ENCODE measurements around the gene ARHGEF9.
"Not testable (repeated sequence)": the region's sequence is repeated elsewhere in the genome, so short reads cannot be mapped to it uniquely, and the experiment has no call there.

The ARHGEF9 gene

DNA sequence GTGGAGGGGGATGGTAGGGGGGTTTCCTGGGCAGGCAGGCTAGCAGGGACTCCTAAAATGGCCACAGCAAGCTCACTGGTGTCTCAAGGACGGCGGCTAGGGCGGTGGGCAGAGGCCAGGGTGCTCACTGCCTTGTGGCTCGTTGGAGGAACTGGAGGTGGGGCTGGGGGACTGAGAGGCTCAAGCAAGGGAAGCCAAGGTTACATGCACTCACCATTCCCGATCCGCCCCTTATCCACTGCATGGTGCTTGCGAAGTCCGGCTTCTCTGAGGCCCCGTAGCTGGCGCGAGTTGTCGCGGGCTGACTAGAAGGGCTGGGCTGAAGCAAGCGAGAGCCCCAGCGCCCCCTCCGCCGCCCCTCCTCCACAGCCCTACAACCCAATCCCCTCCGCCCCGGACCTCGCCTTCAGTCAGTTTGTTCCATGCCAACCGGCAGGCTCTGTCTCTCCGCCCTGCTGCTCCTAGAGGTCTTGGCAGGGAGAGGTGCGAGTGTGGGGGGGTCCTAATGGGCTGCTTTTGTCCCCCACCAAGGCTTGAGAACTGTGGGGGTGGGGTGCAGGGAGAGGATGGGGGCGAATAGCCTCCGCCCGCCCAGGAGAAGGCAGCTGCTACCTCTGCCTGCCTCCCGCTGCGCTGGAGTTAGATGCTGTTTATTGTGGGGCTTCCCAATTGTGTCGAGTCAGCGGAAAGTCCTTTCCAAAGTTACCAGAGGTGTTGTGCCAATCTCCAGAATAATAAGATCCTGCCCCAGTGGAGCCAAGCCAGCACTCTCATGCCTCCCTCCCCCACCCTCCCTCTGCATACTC, at the start of gene ARHGEF9:
ARHGEF9 (minus strand) TSS at position 313 of the 806 bp plus-strand sequence; CDS start at position 244, 69 bp downstream.
- no peak for FAIRE-seq

DNA sequence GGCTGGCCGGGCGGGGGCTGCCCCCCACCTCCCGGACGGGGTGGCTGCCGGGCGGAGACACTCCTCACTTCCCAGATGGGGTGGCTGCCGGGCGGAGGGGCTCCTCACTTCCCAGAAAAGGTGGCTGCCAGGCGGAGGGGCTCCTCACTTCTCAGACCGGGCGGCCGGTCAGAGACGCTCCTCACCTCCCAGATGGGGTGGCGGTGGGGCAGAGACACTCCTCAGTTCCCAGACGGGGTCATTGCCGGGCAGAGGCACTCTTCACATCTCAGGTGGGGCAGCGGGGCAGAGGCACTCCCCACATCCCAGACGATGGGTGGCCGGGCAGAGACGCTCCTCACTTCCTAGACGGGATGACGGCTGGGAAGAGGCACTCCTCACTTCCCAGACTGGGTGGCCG, 40.4 kb upstream of the ARHGEF9 start:
- not testable (repeated sequence) for FAIRE-seq

DNA sequence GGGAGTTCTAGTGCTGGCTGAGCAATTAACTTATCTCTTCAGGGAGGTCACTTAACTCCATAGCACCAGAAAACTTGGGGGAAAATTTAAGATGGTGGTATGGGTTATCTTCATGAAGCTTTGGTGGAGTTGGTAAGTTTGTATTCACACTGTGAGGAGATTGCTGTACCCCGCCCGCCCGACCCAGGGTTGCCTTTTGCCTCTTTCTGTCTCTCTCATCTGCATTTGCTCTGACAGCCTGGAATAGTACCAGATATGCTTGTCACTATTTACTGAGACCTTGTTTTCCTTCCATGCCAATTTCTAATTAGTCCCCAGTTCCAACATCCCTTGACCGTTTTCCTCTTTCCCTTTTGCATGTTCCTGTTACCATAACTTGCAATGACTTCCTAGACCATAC, 33.1 kb upstream of the ARHGEF9 start:
- no peak for FAIRE-seq

DNA sequence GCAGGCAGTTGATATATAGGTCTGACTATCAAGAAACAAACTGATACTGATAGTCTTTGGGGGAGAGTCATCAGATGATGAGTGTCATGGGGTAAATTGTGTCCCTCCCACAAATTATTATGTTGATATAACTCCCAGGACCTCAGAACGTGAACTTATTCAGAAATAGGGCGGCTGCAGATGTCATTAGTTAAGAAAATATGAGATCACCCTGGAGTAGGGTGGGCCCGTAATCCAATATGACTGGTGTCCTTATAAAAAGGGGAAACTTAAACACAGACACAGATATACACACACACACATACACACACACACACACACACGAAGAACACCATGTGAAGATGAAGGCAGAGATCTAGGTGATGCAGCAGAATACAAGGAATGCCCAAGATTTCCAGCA, 32.7 kb upstream of the ARHGEF9 start:
- FAIRE-seq: no peak

DNA sequence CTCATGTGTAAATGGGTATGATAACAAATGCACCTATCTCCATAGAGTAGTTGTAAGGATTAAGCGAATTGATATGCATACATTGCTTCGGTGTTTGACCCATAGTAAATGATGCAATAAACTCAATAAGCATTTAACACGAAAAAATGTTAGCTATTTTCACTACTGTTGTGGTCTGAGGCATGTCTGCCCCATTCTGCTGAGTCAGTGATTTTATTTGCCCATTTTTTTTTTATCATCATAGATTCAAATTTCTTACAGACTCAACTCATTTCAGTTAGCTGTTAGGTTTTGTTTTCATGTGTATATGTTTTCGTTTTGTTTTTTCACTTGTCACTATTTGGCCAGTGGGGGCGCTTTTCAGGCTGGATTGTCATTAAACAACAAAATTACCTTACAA, 27.8 kb upstream of the ARHGEF9 start:
- FAIRE-seq: no peak

DNA sequence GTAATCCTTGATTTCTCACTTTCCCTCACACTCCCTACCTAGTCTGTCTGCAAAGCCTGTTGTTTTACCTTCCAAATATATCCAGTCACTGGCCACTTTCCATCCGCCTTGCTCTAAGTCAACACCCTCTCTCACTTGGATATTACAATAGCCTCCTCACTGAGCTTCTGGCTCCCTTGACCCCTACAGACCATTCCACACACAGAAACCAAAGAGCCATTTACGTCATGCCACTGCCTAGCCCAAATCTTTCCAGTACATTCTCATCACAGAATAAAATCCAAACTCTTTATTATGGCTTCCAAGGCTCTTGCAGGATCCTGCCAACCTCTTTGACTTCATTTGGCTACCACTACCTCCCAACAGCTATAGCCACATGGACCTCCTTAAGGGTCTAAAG, 25.7 kb upstream of the ARHGEF9 start:
- no peak for FAIRE-seq

DNA sequence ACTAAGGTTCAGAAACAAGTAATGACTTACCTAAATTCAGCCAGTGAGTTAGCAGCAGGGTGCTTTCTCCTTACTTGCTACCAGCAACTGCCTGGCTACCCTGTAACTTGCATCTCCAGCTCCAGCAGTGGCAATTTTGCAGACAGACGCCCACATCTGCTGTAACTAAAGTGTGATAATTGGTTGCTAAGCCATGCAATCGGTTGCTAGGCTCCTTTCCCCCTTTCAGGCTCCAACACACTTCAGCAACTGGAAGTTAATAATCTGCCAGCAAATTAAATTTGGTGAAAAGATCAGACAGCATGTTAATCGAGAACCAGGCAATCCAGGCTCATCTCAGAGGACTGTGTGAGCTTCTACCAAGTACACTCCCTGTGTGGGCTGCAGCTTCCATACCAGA, 24.2 kb upstream of the ARHGEF9 start:
- FAIRE-seq: no peak

DNA sequence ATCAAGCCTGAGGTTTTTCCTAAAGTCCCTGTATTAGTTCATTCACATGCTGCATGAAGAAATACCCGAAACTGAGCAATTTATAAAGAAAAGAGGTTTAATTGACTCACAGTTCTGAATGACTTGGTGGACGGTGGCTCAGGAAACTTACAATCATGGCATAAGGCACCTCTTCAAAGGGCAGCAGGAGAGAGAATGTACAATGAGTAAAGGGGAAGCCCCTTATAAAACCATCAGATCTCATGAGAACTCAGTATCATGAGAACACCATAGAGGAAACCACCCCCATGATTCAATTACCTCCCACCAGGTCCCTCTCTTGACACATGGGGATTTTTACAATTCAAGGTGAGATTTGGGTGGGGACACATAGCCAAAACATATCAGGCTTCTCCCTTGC, 10.4 kb upstream of the ARHGEF9 start:
- not testable (repeated sequence) for FAIRE-seq

DNA sequence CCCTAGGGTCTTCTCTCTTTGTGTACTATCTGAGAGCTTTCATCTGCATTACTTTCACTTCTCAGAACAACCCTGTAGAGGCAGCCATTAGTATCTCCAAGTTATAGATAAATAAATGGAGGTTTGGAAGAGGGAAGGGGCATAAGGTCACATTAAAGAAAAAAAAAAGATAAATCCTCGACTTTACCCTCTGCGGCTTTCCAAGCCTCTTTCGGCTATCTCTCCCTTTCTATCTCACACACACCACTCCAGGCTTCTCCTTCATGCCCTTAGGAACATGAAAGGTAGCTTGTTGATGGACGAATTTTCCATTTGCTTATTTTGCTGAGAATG, 660 bp upstream of the ARHGEF9 start:
- FAIRE-seq: no peak

DNA sequence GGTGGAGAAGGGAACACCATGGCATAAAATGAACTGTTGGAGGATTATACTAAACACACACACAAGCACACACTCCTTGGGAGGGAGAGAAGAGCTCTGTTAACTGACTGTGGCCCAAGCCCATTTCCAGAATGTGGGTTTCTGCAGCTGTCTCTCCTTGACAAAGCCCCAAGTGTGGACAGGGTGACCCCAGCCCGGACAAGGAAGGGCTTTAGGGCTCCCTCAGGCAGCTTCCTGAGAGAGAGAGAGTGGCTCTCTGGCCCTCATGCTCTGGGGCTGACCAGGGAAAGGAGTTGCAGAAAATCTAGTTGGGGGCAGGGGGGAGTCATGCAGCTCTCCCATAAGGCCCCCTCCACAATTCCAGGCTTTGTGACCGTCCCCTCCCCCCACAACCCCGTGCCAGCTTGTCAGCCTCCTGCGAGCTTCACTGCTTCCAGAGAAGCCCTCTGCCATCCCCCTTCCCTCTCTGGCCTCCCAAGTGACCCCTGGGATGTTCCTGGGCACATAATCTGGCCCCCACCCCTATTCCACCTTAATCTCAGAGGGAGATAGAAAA, 590 bp downstream of the ARHGEF9 start:
- FAIRE-seq: no peak

DNA sequence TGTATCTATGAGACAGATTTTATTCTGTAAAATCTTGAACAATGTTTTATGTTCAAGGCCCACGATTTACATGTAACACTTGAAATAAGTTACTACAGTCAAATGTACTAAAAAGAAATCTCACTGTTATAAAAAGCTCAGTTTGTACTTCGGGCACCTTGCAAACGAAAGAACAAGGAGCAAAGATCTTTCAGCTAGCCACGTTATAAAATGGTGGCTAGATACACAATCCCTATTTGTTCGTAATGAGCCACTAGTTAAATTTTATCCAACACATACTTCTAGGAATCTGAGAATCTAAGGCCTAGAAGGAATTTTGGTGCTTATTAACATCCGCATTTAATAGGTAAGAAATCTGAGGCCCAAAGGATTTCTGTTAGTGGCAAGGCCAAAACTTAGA, 2.5 kb downstream of the ARHGEF9 start:
- FAIRE-seq: no peak

DNA sequence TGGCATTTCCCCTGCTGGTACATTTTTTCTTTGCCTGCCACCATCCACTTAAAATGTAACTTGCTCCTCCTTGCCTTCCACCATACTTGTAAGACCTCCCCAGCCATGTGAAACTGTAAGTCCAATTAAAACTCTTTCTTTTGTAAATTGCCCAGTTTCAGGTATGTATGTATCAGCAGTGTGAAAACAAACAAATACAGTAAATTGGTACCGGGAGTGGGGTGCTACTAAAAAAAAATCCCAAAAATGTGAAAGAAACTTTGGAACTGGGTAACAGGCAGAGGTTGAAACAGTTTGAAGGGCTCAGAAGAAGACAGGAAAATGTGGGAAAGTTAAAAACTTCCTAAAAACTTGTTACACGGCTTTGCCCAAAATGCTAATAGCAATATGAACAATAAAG, 16.3 kb downstream of the ARHGEF9 start:
- no peak for FAIRE-seq

DNA sequence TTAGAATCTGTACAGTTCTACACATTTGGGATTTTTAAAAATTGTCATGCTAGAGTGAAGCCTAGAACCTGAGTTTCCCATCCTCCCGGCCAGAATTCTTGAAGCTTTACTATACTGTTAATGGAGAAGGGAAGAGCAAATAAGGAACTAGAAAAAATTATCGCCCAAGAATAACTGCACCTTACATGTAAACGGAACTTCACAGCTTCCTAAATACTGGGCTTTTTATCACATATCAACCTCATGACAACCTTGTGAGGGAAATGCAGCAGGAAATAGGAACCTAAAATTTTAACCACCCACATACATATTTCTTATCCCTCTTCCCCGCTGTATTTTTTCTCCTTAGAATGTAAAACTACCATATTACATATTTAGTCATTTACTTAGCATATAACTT, 19.3 kb downstream of the ARHGEF9 start:
- no peak for FAIRE-seq

DNA sequence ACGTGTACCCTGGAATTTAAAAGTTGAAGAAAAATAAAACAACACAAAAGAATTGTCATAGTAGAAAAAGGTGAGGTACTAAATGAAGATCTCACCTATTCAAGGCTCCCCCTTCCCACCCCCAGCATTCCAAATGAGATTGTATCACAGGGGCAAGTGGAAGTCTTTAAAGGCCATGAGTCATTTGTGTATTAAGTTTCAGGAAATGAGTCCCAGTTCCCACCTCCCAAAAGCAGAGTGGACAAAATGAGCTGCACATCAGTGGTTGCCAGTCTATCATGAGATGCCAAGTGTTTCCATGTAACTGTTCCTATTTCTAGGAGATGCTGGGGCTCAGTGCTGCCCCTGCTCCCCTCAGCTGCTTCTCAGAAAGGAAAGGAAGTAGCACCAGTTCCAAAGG, 20.1 kb downstream of the ARHGEF9 start:
- no peak for FAIRE-seq

DNA sequence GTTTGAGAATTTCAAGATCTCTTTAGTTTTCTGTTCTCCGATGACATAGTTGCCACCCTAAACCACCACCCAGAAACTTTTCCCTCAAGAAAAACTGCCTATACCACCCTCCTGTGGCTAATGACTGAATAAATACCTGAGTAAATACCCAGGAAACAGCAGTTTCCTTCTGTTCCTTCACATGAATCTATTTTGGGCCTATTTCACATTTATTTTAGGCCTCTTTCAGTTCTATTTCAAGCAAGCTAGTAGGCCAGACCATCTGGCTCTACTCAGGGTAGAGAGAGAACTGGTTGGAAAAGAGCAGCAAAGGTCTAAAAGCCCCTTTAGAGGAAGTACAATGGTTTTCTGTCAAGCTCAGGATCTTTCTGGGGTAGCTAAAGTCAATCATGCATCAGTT, 23.4 kb downstream of the ARHGEF9 start:
- FAIRE-seq: no peak

DNA sequence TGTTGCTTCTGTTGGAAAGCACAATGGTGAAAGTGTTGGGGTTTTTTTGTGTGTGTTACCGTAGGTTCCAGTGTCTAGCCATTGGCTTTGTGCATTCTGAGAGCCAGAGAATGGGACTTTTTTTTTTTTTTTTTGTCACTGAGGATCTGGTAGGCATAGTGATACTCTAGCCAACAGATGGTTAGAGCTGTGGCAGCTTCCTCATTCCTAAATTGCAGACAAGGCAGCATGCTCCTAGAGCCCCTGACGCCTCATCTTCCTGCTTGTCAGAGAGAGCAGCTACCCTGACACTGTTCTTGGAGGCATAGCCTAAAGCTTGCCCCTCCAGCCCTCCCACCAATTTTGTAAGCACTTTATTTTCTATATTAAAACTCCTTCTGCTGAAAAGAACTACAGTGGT, 27.0 kb downstream of the ARHGEF9 start:
- FAIRE-seq: no peak

DNA sequence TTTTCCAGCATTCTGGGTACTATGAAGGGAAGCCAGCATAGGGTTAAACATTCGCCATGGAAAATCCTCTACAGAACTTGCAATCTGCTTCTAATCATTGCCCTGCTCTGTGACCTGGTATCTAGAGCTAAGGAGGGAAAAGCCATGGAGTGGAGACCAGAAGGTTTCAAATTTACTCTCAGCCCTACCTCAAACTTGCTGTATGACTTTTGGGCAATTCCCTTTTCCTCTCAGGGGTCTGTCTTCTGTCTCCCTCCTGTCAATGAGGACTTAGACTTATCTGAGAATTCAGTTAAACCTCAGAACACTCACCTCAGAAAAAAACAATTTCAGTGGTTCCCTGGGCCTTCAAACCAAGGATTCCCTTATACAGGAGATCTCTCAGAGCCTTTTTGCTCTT, 29.1 kb downstream of the ARHGEF9 start:
- no peak for FAIRE-seq

DNA sequence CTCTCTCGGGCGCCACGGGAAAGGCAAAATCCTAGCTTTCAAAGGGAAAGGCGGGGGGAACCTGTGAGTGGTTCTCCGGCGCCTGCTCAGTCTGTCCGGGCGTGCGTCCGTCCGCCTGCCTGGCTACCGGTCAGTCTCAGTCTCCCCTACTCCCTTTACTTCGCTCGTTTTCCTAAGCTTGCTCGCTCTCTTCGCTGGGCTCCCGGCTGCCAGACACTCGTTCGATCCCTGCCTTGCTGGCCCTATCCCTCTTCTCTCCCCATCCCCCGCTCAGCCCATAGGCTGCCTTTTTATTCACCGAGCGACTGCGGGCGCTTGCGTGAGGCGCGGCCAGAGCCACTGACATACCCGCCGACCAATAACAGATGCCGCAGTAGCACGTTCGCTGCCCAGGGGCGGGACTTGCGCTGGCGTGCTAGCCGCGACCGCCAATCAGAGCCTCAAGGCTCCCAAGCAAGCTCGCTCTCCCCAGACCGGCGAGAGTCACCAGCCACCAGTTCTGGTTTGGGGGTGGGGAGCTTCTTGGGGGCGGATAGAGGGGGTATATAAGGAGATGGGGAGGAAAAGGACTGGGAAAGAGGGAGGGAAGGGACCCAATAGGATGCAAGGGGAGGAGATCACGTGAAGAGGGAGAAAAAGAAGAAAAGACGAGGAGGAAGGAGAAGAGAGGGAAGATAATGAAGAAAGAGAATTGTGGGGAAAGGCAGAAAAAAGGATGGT, 30.0 kb downstream of the ARHGEF9 start:
- FAIRE-seq: peak; percentile 69

DNA sequence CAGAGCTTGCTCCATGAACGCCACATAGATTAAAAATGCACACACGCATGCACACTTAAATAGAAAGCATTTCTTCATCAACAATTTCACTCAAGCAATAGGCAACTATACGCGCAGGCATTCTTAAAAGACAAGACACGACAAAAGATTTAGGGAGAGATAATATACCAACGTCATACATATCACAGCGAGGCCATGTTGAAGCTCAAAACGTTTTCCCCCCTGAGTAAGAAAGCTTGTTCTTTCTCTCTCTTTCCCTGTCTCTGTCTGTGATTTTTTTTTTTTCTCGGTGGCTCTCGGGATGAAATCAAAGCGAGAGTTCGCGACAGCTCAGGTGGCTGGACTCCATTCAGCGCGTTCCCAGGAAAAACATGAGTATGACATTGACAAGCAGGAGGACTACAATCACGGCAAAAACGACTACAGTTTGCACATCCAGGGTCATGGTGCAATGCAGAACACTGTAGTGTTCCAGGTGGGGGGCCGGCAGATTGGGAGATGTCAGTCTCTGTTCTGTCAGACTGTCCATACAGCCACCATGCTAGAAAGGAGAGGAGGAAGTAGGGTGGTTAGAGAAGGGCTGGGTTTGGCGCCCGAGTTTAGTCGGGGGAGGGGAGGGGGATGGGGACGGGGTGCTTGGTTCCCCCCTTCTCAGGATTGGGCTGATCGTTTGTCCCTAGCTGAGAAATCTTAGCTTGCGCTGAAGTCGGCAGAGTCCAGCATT, 30.7 kb downstream of the ARHGEF9 start:
- FAIRE-seq: no peak

DNA sequence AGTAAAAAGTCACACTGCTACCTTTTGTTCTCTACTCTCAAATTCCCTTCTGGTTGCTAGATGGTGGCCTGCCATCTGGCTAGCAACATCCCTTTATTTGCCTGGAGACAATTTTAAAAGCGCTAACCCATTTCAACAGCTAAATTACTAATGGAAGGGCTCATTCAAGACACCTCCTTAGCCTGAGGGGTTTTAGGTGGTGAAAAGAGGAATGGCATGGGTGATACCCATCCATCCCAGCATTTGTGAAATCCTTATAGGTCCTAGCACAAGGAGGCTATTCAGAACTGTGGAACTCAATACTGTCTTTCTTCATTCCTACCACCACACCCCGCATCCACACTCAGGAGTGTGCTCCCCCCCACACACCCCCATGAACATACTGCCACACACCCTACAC, 33.5 kb downstream of the ARHGEF9 start:
- FAIRE-seq: no peak

DNA sequence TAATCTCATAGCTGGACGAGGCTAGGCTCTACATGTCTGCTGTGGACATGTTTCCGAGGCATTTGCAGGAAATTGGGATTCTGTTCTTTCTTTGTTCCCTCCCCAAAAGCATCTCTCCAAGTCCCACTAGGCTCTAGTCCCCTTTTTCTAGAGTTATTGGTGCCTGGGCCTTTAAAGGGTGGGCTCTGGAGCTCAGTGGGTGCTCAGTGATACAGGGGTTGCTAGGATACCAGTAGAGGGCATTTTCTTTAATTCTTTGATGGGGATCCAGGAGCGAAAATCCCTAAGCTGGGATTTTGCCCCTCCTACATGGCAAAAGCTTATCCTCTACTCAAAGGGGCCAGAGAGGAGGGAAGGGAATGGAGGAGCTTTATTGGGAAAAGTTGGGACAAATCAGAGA, 34.2 kb downstream of the ARHGEF9 start:
- no peak for FAIRE-seq

DNA sequence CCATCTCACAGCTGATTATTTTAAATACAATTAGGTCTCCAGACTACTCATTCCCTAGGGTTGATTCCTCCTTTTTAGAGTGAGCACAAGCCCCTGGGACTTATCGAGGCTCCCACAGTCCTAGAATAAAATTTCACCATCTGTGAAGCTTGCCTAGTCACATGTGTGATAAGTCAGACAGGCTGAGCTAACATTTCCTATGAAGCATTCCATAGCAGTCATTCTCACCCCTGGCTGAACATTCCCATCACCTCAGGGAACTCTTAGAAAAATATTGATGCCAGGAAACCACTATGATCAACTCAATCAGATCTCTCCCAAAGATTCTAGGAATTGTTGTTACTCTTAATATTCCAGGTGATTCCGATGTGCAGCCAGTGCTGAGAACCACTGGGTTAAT, 37.7 kb downstream of the ARHGEF9 start:
- no peak for FAIRE-seq

DNA sequence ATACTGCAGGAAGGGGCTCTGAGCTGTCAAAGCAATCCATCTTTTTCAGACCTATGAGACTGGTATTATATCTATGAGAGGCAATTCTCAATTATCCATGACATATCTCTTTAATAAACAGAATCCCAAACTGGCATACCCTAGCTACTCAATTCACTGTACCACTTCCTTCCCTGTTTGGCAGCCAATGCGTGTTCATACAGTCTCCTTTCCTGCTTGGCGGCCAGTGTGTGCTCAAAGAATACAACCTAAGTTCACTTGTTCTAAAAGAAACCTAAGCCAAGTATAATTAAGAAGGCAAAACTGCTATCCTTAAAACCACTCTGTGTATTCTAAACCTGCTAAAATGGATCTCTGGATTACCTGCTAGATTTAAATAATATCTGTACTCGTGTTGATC, 38.3 kb downstream of the ARHGEF9 start:
- no peak for FAIRE-seq

DNA sequence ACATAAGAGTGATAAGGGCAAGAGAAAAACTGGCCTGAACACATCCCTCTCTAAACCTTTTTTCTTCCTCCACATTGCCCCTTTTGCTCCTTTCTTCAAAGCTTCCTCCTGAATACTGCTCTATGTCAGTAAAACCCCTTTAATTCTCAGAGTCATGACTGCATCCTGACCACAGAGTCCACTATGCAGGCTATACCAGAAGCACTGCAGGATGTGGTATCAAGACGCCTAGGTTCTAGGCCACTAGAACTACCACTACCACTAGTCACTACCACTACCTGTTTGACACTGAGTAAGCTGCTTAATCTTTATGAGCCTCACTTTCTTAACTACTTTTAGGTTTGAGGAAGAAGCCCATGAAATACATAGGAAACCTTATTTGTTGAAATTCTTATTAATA, 38.7 kb downstream of the ARHGEF9 start:
- FAIRE-seq: no peak

Measured in A204.1 (cell line).